ENCODE data around the gene XRN1. TPM values are rescaled to one million over a fixed set of nuclear protein-coding genes. Genes with fewer than 3 reads are reported as not detected.
A peak's percentile ranks its signal among the peaks of the same experiment; 100 is the strongest.
"Not testable (repeated sequence)": the region's sequence is repeated elsewhere in the genome, so short reads cannot be mapped to it uniquely, and the experiment has no call there.

The XRN1 gene, protein sequence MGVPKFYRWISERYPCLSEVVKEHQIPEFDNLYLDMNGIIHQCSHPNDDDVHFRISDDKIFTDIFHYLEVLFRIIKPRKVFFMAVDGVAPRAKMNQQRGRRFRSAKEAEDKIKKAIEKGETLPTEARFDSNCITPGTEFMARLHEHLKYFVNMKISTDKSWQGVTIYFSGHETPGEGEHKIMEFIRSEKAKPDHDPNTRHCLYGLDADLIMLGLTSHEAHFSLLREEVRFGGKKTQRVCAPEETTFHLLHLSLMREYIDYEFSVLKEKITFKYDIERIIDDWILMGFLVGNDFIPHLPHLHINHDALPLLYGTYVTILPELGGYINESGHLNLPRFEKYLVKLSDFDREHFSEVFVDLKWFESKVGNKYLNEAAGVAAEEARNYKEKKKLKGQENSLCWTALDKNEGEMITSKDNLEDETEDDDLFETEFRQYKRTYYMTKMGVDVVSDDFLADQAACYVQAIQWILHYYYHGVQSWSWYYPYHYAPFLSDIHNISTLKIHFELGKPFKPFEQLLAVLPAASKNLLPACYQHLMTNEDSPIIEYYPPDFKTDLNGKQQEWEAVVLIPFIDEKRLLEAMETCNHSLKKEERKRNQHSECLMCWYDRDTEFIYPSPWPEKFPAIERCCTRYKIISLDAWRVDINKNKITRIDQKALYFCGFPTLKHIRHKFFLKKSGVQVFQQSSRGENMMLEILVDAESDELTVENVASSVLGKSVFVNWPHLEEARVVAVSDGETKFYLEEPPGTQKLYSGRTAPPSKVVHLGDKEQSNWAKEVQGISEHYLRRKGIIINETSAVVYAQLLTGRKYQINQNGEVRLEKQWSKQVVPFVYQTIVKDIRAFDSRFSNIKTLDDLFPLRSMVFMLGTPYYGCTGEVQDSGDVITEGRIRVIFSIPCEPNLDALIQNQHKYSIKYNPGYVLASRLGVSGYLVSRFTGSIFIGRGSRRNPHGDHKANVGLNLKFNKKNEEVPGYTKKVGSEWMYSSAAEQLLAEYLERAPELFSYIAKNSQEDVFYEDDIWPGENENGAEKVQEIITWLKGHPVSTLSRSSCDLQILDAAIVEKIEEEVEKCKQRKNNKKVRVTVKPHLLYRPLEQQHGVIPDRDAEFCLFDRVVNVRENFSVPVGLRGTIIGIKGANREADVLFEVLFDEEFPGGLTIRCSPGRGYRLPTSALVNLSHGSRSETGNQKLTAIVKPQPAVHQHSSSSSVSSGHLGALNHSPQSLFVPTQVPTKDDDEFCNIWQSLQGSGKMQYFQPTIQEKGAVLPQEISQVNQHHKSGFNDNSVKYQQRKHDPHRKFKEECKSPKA (N-terminal part only)
- total RNA-seq, result 26.6 and 34.7 TPM in 2 replicates

DNA sequence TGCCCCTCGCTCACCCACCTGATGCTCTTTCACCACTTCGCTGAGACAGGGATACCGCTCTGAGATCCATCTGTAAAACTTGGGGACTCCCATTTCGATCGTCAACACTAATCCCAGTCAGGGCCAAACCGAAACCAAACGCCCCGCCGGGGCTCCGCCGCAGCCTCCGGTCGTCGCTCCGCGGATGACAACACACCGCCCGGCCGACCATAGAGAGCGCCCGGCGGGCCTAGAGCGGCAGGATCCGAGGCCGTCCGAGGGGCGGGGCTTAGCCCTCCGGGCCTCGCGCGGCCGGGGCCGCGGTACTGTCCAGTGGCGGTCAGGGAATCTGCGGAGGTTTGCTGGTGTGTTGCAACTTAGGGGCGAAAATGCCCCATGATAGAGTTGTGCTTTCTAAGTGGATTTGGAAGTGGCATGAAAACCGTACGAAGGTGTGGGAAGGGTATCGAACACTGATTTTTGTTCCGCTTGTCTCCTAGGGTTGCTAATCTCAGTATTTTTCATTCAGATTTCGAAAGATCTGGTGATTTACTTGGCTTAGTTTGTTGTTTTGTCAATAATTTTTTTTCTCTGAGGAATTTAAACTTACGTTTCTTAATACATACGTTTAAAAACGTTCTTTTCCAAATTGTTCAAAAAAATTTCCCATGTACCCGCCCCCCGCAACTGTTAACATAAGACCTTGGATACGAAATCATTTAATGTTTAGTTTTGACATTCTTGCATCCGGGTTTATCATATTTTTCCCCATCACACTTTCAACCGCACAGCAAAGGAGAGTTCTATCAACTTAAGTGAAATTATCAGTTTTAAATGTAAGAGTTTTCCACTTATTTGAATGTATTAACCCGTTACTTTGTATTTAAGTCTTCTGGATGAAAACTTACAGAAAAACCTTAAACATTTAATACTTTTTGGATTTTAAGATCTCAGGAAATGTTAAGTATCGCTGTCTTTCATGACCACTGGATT lies at the start of gene XRN1:
XRN1 (minus strand) TSS at position 186 of the 972 bp plus-strand sequence; CDS start at position 93, 93 bp downstream.
- peak; percentile 85 for DNase-seq (ENCODE audit: low read depth)

DNA sequence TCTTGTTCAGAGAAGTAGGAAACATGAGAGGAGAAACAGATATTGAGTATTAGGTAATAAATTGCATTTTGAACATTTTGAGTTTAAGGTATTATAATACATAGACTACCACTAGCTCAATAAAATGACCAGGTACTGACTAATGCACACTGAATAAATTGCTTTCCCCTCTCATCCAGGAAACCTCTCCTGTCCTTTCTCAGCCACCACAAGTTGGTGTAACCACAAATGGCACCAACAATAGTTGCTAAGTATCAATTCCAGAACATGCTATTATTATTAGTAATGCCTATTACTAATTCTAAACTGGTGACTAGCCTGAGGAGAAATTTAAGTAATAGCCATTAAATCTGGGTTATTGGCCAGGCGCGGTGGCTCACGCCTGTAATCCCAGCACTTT lies 47.3 kb upstream of the XRN1 start:
- DNase-seq (ENCODE audit: low read depth), result no peak

DNA sequence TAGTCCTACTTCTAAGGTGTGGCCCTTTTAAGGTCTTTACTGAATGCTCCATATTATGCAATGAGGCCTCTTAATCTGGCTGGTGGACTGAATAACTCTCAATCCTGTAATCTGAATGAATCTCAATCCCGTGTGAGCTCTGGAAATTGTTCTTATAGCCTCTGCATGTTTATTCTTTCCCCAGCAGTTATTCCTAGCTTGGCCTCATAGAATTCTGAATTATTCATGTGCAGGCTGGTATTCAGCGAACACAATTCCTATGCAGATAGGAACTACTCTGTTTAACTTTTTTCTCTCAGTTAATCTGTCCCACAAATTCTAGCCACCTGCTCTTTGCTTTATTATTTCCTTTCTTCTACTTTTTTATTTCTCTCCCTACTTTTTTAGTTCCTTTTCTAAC lies 44.3 kb upstream of the XRN1 start:
- no peak for DNase-seq (ENCODE audit: low read depth)

DNA sequence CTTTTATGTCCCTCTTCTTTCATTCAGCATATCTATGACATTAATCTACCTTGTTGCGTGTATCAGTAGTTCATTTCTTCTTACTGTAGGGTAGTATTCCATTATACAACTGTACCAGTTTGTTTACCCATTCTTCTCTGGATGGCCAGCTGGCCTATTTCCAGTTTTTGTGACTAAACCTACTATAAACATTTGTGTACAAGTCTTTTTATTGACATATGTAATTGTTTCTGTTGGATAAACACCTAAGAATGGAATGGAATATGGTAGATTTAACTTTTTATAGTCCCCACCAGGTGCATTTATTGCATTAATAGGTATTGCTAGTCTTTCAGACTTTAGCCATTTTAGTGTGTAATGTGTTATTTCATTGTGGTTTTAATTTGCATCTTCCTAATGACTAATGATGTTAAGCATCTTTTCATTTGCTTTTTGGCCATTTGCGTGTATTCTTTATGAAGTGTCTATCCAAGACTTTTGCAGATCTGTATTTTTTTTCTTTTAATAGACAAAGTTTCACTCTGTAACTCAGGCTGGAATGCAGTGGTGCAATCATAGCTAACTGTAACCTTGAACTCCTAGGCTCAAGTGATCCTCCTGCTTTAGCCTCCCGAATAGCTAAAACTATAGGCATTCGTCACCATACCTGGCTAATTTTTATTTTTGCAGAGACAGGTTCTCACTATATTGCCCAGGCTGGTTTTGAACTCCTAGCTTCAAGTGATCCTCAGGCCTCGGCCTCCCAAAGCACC lies 41.9 kb upstream of the XRN1 start:
- DNase-seq (ENCODE audit: low read depth), result no peak

DNA sequence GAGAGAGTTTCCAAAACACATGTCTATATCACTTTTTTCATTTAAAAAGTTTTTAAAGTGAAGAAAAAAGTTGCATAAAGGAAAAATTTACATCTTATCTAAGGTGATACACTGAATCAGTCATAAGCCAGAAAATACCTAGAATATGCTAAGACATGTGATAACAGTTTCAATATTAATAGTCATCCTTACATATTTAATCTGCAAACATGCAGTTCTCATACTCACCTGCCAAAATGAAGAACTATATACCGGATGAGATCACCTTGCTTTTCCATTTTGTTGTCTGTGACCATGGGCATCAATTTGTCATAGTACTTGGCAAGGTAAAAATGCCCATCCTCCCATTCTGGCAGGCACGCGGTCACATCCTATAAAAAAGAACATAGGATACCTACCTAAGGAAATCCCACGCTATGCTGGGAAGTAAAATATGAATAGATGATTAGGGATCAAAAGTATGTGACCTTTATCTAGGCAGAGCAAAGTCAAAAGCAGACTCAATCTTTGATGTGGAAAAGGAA lies 37.1 kb upstream of the XRN1 start:
- DNase-seq (ENCODE audit: low read depth), result no peak

DNA sequence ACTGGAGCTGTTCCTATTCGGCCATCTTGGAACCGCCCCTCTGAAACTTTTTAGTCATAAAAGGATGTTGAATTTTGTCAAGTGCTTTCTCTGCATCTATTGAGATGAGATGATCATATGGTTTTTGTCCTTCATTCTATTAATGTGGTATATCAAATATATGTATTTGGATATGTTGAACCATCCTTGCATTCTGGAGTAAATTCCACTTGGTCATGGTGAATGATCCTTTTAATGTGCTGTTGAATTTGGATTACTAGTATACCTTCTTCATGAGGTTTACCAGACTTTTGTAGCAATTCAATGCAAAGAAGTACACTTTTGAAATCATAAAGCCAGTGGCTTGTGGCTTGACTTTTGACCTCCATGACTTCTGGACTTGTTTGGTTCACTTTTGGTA lies 33.4 kb upstream of the XRN1 start:
- DNase-seq (ENCODE audit: low read depth), result no peak

DNA sequence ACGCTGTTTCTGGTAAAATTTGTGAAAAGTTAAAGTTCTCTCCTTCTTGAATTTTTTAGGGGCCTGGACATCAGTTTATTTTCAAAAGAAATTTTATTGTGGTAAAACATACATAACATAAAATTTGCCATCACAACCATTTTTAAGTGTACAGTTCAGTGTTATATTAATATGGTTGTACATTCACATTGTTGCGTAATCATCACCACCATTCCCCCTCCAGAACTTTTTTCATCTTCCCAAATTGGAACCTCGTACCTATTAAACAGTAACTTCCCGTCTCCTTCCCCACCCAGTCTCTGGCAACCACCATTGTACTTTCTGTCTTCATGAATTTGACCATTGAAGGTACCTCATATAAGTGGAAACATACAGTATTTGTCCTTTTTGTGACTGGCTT lies 23.0 kb upstream of the XRN1 start:
- no peak for DNase-seq (ENCODE audit: low read depth)

DNA sequence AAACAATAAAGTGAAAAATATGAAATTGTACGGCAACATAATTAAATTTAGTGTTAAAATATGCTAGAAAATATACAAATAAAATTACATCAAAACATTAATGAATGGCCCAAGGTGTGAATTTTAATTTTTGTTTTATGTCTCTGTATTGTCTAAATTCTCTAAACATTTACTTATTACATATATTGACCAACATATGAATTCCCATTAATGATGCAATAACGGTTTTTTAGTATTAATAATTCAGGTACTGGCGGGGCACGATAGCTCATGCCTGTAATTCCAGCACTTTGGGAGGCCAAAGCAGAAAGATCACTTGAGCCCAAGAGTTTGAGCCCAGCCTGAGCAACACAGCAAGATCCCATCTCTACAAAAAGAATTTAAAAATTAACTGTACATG lies 20.6 kb upstream of the XRN1 start:
- no peak for DNase-seq (ENCODE audit: low read depth)

DNA sequence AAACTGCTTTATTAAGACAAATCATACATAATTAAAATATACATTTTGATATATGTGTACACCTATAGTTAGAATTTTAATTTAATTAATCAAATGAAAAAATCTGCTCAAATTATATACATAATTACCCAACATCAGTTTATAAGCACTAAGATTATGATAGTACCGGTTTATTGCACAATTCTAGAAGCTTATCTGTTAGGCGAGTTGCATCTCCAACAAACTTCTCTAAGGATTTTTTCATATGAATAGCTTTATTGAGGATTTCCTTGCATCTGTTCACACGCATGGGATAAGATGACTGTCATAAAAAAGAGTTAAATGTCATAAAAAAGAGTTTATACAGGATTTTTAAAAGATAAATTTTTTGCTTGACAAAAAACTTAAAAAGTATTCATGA lies 19.9 kb upstream of the XRN1 start:
- DNase-seq (ENCODE audit: low read depth), result no peak

DNA sequence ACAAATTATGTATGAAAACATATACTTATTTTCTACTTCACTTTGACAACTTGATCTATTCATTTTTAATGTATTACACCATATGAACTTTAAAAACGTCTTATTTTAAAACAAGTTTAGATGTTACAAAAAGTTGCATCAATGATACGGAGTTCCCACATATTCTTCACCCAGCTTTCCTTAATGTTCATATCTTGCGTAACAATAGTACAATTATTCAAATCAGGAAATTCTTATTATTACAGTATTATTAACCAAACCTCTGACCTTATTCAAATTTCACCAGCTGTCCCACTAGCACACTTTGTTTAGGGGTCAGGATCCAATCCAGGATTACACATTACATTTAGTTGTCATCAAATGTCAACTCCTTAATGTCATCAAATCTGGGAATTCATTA lies 12.9 kb upstream of the XRN1 start:
- no peak for DNase-seq (ENCODE audit: low read depth)

DNA sequence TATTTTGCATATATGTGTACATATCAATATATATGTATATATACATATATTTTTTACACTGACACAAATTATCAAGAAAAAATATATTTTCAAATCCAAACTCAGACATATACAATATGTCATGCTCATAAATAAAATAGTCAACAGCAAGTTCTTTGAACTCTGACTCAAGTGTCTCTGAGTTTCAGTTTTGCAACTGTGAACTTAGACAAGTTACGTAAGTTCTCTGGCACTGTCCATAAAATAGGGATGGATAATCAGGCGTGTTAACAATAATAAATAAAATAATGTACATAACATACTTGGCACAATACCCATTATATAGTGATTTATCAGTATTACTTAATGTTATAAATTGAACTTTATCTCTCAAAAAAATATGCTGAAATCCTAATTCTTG lies 12.1 kb upstream of the XRN1 start:
- DNase-seq (ENCODE audit: low read depth), result no peak

DNA sequence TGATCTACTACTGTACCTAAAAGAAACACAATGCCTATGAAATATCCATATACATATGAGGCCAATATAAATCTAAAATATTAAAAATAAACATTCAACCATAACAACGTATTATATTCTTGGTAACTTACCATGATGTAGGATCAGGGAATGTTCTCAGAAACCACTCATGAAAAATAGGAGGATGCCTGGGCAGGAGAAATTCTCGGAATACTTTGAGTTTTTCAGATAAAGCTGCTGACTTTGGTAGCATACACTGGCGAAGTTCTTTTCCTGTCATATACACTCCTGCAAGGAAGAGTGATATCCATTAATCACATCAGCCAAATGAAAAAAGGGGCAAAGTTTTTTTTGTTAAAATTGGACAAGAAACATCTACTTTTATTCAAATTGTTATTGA lies 11.3 kb upstream of the XRN1 start:
- no peak for DNase-seq (ENCODE audit: low read depth)

DNA sequence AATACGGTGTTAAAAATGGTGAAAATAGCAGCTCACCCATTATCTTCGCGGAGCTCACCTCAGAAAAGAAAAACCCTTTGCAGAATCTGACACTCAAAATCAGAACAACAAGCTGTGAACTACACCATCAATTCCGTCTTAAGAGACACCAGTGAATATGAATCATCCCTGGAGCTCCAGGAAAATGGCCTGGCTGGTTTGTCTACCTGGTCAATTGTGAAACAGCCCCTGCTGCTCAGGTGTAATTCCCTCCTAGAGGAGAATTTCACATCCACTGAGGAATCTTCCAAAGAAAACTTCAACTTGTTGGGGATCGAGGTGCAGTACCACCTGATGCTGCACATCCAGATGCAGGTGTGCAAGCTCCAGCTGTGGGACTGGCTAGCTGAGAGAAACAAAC lies 3.0 kb upstream of the XRN1 start:
- no peak for DNase-seq (ENCODE audit: low read depth)

DNA sequence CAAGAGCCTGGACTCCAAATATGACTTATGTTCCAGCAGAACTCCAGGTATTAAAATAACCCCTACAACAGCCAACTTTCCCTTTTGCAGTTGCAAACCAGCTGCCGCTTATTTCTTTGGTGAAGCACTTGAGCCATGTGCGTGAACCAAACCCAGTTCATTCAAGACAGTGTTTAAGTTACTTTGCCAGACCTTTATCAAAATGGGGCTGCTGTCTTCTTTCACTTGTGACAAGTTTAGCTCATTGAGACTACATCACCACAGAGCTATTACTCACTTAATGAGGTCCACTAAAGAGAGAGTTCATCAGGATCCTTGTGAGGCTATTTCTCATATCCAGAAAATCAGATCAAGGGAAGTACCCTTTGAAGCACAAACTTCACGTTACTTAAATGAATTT lies 2.4 kb upstream of the XRN1 start:
- no peak for DNase-seq (ENCODE audit: low read depth)

DNA sequence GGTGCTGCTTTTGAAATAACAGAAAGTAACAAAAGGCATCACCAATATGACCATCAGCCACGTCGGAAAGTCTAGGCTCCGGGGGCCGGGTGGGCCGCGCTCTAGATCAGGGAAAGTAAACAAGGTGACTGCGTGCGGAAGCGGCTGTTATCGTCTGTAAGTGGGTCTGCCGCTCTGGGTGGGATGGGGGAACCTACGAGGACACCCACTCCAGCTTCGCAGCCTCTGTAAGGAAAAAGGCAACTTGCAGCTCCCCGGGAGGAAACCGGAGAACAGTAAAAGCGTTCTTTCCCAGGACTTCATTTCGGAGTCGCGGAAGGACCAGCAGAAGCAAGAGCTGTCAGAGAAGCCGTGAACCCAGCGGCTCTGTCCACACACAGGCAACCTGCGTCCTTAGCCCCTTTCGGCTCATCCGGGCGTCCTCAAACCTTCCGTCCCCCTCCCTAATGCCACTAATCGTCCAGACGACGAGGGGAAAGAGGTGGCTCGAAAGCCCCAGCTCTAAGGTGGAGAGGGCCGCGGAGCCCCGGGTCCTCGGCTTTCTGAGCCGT lies 461 bp downstream of the XRN1 start:
- DNase-seq (ENCODE audit: low read depth), result peak; percentile 26

DNA sequence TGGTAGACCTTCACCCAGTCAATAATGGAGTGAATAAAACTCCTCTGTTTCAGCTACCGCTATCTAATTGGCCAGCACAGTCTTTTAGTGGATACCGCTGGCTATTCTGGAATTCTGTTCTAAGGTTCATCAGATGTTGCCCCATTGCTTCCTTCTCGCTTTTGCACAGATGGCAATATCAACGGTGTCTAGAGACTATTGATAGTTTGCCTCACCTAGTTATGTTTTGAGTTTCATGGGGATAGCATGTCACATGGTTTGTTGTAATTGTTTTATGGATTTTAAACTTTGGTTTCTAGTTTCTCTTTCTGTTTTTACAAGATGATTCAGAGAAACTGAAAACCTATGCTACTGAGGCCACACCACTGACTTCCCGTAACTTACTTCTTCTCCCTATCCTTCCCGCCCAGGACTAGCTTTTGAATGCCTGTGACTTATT lies 2.0 kb downstream of the XRN1 start:
- DNase-seq (ENCODE audit: low read depth), result peak; percentile 33

DNA sequence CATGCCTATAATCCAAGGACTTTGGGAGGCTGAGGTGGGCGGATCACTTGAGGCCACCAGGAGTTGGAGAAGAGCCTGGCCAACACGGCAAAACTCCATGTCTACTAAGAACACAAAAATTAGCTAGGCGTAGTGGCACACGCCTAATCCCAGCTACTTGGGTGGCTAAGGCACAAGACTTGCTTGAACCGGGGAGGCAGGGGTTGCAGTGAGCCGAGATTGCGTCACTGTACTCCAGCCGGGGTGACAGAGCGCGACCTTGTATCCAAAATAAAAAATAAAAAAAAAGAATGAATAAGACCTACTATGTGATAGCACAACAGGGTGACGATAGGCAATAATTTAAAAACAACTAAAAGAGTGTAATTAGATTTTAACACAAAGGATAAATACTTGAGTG lies 3.5 kb downstream of the XRN1 start:
- DNase-seq (ENCODE audit: low read depth), result no peak

DNA sequence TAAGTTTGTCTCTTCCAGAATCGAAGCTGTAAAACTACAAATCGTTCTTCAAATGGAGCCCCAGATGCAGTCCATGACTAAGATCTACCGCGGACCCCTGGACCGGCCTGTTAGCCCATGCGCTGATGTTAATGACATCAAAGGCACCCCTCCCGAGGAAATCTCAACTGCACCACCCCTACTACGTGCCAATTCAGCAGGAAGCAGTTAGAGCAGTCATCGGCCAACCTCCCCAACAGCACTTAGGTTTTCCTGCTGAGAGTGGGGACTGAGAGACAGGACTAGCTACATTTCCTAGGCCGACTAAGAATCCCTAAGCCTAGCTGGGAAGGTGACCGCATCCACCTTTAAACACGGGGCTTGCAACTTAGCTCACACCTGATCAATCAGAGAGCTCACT lies 4.8 kb downstream of the XRN1 start:
- DNase-seq (ENCODE audit: low read depth), result not testable (repeated sequence)

DNA sequence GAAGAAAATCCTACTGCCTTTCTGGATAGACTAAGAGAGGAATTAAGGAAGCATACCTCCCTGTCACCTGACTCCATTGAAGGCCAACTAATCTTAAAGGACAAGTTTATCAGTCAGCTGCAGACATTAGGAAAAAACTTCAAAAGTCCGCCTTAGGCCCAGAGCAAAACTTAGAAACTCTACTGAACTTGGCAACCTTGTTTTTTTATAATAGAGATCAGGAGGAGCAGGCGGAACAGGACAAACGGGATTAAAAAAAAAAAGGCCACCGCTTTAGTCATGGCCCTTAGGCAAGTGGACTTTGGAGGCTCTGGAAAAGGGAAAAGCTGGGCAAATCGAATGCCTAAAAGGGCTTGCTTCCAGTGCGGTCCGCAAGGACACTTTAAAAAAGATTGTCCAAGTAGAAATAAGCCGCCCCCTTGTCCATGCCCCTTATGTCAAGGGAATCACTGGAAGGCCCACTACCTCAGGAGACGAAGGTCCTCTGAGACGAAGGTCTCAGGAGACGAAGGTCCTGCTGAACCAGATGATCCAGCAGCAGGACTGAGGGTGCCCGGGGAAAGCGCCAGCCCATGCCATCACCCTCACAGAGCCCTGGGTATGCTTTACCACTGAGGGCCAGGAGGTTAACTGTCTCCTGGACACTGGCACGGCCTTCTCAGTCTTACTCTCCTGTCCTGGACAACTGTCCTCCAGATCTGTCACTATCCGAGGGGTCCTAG lies 8.2 kb downstream of the XRN1 start:
- not testable (repeated sequence) for DNase-seq (ENCODE audit: low read depth)

Data from renal cortical epithelial cell (primary cell).